Suprapubic skin (tissue), 4 donors: Measurements from ENCODE around the gene CYSRT1. TPM values are rescaled to one million over a fixed set of nuclear protein-coding genes. Genes with fewer than 3 reads are reported as not detected.

Experiments
- DNase-seq, 2 donors: peaks; one replicate each; pipeline ENCODE4 v3.0.0-alpha.2; 2019; ENCODE audit warnings: low spot score in 2 of 2
- H3K27ac ChIP-seq: fragments of 200-600 bp; sonication (generic); one replicate; pipeline ENCODE4 v1.5.1; 2019
- H3K27me3 ChIP-seq: fragments of 200-600 bp; sonication (generic); one replicate; pipeline ENCODE4 v1.5.1; 2019
- H3K36me3 ChIP-seq: fragments of 200-600 bp; sonication (generic); one replicate; pipeline ENCODE4 v1.5.1; 2019
- H3K4me1 ChIP-seq: fragments of 200-600 bp; sonication (generic); one replicate; pipeline ENCODE4 v1.5.1; 2019
- H3K4me3 ChIP-seq: fragments of 200-600 bp; sonication (generic); one replicate; pipeline ENCODE4 v1.5.1; 2019; ENCODE audit warnings: mild to moderate bottlenecking
- H3K9me3 ChIP-seq: fragments of 200-600 bp; sonication (generic); one replicate; pipeline ENCODE4 v1.5.1; 2019
- CTCF ChIP-seq, 2 donors: fragments of 200-600 bp in 1 of 2; fragments of 450-650 bp in 1 of 2; sonication (generic) in 1 of 2; IDR thresholded peaks; one replicate each; pipeline ENCODE4 v1.5.1; 2016 to 2019; ENCODE audit warnings: antibody characterized with exemption in 2 of 2, mild to moderate bottlenecking in 1 of 2, moderate library complexity in 1 of 2
- EP300 ChIP-seq: sonication (generic); formaldehyde crosslinking; IDR thresholded peaks from one replicate; pipeline ENCODE4 v1.6.1; 2017; ENCODE audit warnings: antibody characterized with exemption
- POLR2A ChIP-seq, 2 donors: fragments of 450-650 bp; IDR thresholded peaks; one replicate each; pipeline ENCODE4 v1.6.1; 2017; ENCODE audit warnings: antibody characterized with exemption in 2 of 2, mild to moderate bottlenecking in 2 of 2, moderate library complexity in 2 of 2
- POLR2AphosphoS5 ChIP-seq, 3 donors: sonication (generic); formaldehyde crosslinking; IDR thresholded peaks; one replicate each; pipeline ENCODE4 v1.6.1; 2017; ENCODE audit warnings: antibody characterized with exemption in 3 of 3
- WGBS: methylation state at CpG from one replicate; pipeline ENCODE4 v1.1.5; 2018; 5-methylcytosine and 5-hydroxymethylcytosine counted together
- total RNA-seq, 4 donors: library from RNA; depleted of rRNA; stranded (reverse); fragments of >200 nt; gene quantifications; one replicate each; pipeline ENCODE4 v1.1.0, GENCODE V29; 2016

CYSRT1 gene
- total RNA-seq, 4 donors from 2014 or later, result 22.8 to 65.7 (median 44.2) TPM

- peaks cover 49% of the 10 kb centered on the region for H3K27me3 ChIP-seq
Measured at GRCh38 chr9:137227853-137228505, 3.0 kb downstream of the CYSRT1 start.

GRCh38 chr9:137228506-137228967, 3.6 kb downstream of the CYSRT1 start:
- Histone ChIP-seq H3K4me3 (no peak overlapping the region), H3K27me3 (peaks cover 55% of the 10 kb centered on the region)
- WGBS, result 56% methylated on average over 16 of the region's 29 CpGs

More at GRCh38 chr9:137227853-137228505, 3.0 kb downstream of the CYSRT1 start:
- Histone ChIP-seq H3K4me3 (no peak overlapping the region), H3K27ac (no peak overlapping the region), H3K36me3 (no peaks in the 10 kb centered on the region), H3K9me3 (no peaks in the 10 kb centered on the region), H3K4me1 (peaks cover 42% of the 10 kb centered on the region)
- no peak for DNase-seq
- WGBS, result 34% methylated on average over 12 of the region's 18 CpGs
- TF ChIP-seq POLR2AphosphoS5 (IDR thresholded peaks at IDR 0.05), result no peak
- no peak for TF ChIP-seq CTCF (IDR thresholded peaks at IDR 0.05)
- no peak for TF ChIP-seq POLR2A (IDR thresholded peaks at IDR 0.05)
- no peak for TF ChIP-seq EP300

GRCh38 chr9:137228968-137229896, 4.3 kb downstream of the CYSRT1 start:
- Histone ChIP-seq H3K27ac (no peak overlapping the region), H3K4me1 (peaks cover 35% of the 10 kb centered on the region), H3K4me3 (no peak overlapping the region), H3K36me3 (no peaks in the 10 kb centered on the region), H3K9me3 (no peaks in the 10 kb centered on the region), H3K27me3 (peaks cover 61% of the 10 kb centered on the region)
- WGBS, result 50% methylated on average over 14 of the region's 27 CpGs
- no peak for DNase-seq
- no peak for TF ChIP-seq POLR2A (IDR thresholded peaks at IDR 0.05)
- no peak for TF ChIP-seq POLR2AphosphoS5 (IDR thresholded peaks at IDR 0.05)
- no peak for TF ChIP-seq CTCF (IDR thresholded peaks at IDR 0.05)
- TF ChIP-seq EP300, result no peak

More at GRCh38 chr9:137228506-137228967, 3.6 kb downstream of the CYSRT1 start:
- TF ChIP-seq EP300, result no peak
- TF ChIP-seq CTCF (IDR thresholded peaks at IDR 0.05), result no peak
- TF ChIP-seq POLR2AphosphoS5 (IDR thresholded peaks at IDR 0.05), result no peak
- TF ChIP-seq POLR2A (IDR thresholded peaks at IDR 0.05), result no peak
- Histone ChIP-seq H3K27ac (no peak overlapping the region), H3K36me3 (no peaks in the 10 kb centered on the region), H3K9me3 (no peaks in the 10 kb centered on the region), H3K4me1 (peaks cover 40% of the 10 kb centered on the region)
- DNase-seq, result no peak

GRCh38 chr9:137229903-137230704, 5.1 kb downstream of the CYSRT1 start:
- Histone ChIP-seq H3K4me3 (no peak overlapping the region), H3K27me3 (peaks cover 70% of the 10 kb centered on the region), H3K36me3 (no peaks in the 10 kb centered on the region), H3K4me1 (peaks cover 28% of the 10 kb centered on the region), H3K9me3 (no peaks in the 10 kb centered on the region), H3K27ac (no peak overlapping the region)
- DNase-seq, result no peak
- TF ChIP-seq CTCF (IDR thresholded peaks at IDR 0.05) (no peak), POLR2A (IDR thresholded peaks at IDR 0.05) (no peak), EP300 (no peak), POLR2AphosphoS5 (IDR thresholded peaks at IDR 0.05) (no peak)
- WGBS, result 64% methylated on average over 8 of the region's 31 CpGs
